ENCODE results near the gene RAD9A.
"Not testable (repeated sequence)": the region's sequence is repeated elsewhere in the genome, so short reads cannot be mapped to it uniquely, and the experiment has no call there.

RAD9A gene

GRCh38 chr11:67420646-67421429, 29.1 kb downstream of the RAD9A start:
- peak; percentile 20 for DNase-seq (ENCODE audit: low read depth)
- TF ChIP-seq, protein P1, sequence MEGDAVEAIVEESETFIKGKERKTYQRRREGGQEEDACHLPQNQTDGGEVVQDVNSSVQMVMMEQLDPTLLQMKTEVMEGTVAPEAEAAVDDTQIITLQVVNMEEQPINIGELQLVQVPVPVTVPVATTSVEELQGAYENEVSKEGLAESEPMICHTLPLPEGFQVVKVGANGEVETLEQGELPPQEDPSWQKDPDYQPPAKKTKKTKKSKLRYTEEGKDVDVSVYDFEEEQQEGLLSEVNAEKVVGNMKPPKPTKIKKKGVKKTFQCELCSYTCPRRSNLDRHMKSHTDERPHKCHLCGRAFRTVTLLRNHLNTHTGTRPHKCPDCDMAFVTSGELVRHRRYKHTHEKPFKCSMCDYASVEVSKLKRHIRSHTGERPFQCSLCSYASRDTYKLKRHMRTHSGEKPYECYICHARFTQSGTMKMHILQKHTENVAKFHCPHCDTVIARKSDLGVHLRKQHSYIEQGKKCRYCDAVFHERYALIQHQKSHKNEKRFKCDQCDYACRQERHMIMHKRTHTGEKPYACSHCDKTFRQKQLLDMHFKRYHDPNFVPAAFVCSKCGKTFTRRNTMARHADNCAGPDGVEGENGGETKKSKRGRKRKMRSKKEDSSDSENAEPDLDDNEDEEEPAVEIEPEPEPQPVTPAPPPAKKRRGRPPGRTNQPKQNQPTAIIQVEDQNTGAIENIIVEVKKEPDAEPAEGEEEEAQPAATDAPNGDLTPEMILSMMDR (IDR thresholded peaks at IDR 0.05; ENCODE audit: control insufficient read depth, insufficient read depth, low read depth, low read length, missing control alignments) = no peak
- peak overlapping the region; percentile 36 for H3K4me3 ChIP-seq (ENCODE audit: control insufficient read depth, low read depth, low read length)

- peak overlapping the region; percentile 21 for H3K4me3 ChIP-seq (ENCODE audit: control insufficient read depth, low read depth, low read length)
- no peak for DNase-seq (ENCODE audit: low read depth)
- TF ChIP-seq, protein P1 (IDR thresholded peaks at IDR 0.05; ENCODE audit: control insufficient read depth, insufficient read depth, low read depth, low read length, missing control alignments) = no peak
Observed at GRCh38 chr11:67421430-67422031, 29.7 kb downstream of the RAD9A start.

- no peak overlapping the region for H3K4me3 ChIP-seq (ENCODE audit: control insufficient read depth, low read depth, low read length)
- no peak for DNase-seq (ENCODE audit: low read depth)
- TF ChIP-seq, protein P1 (IDR thresholded peaks at IDR 0.05; ENCODE audit: control insufficient read depth, insufficient read depth, low read depth, low read length, missing control alignments) = no peak
Observed at GRCh38 chr11:67422891-67423290, 31.1 kb downstream of the RAD9A start.

- no peak overlapping the region for H3K4me3 ChIP-seq (ENCODE audit: control insufficient read depth, low read depth, low read length)
- TF ChIP-seq, protein P1 (IDR thresholded peaks at IDR 0.05; ENCODE audit: control insufficient read depth, insufficient read depth, low read depth, low read length, missing control alignments) = no peak
- no peak for DNase-seq (ENCODE audit: low read depth)
Observed at GRCh38 chr11:67423466-67423865, 31.7 kb downstream of the RAD9A start.

DNA sequence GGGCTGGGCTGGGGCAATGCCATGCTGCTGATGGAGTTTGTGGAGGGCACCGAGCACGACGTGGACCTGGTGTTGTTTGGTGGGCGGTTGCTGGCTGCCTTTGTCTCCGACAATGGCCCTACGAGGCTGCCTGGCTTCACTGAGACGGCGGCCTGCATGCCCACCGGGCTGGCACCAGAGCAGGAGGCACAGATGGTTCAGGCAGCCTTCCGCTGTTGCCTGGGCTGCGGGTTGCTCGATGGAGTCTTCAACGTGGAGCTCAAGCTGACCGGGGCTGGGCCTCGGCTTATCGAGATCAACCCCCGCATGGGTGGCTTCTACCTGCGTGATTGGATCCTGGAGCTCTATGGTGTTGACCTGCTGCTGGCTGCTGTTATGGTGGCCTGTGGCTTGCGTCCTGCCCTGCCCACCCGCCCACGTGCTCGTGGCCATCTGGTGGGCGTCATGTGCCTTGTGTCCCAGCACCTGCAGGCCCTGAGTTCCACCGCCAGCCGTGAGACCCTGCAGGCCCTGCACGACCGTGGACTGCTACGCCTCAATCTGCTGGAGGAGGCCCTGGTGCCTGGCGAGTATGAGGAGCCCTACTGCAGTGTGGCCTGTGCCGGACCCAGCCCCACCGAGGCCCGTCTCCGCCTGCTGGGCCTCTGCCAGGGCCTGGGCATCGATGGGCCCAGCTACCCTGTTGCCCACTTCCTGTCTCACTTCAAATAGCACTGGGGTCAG, 32.3 kb downstream of the RAD9A start:
- no peak overlapping the region for H3K4me3 ChIP-seq (ENCODE audit: control insufficient read depth, low read depth, low read length)
- TF ChIP-seq, protein P1 (IDR thresholded peaks at IDR 0.05; ENCODE audit: control insufficient read depth, insufficient read depth, low read depth, low read length, missing control alignments) = no peak
- no peak for DNase-seq (ENCODE audit: low read depth)

- DNase-seq (ENCODE audit: low read depth) = not testable (repeated sequence)
- H3K4me3 ChIP-seq (ENCODE audit: control insufficient read depth, low read depth, low read length) = peak overlapping the region; percentile 91
Observed at GRCh38 chr11:67427364-67427859, 35.6 kb downstream of the RAD9A start.
